Measurements from ENCODE around the gene TLR5. TPM values are rescaled to one million over a fixed set of nuclear protein-coding genes. Genes with fewer than 3 reads are reported as not detected.

TLR5 gene
- total and polyA plus RNA-seq, 2 donors from 2014 or later: 3.7 to 31.3 TPM

- Histone ChIP-seq H3K9ac (ENCODE audit: low read length in 3 of 3) (no peak overlapping the region), H3K27ac (ENCODE audit: low read depth in 2 of 2, low read length in 2 of 2) (no peak overlapping the region), H3K4me3 (ENCODE audit: low read length in 3 of 3) (no peak overlapping the region), H3K27me3 (ENCODE audit: control insufficient read depth, insufficient read depth, low read length) (no peaks in the 10 kb centered on the region), H3K36me3 (ENCODE audit: control insufficient read depth in 2 of 3, insufficient read depth in 3 of 3, low read length in 3 of 3) (no peaks in the 10 kb centered on the region), H3K4me1 (ENCODE audit: control insufficient read depth in 2 of 3, insufficient read depth in 2 of 3, low read depth in 1 of 3, low read length in 3 of 3) (no peaks in the 10 kb centered on the region), H3K9me3 (ENCODE audit: control insufficient read depth in 2 of 3, insufficient read depth in 1 of 3, low read length in 3 of 3) (no peaks in the 10 kb centered on the region)
- intact Hi-C loops (cut with DNase I): no loop called here
- TF ChIP-seq CTCF (IDR thresholded peaks at IDR 0.05; ENCODE audit: borderline replicate concordance, extremely low read depth, insufficient read depth): no peak
- FAIRE-seq: no peak
- DNase-seq: no peak
Observed at GRCh38 chr1:223082914-223083313, 60.1 kb downstream of the TLR5 start.

- FAIRE-seq: peak; percentile 17
- peak overlapping the region; percentile 1 to 62 (median 50) for H3K4me3 ChIP-seq (ENCODE audit: low read length in 3 of 3)
Observed at GRCh38 chr1:223081181-223081994, 61.7 kb downstream of the TLR5 start.

GRCh38 chr1:223079498-223079897 lies 63.5 kb downstream of the TLR5 start:
- no peak overlapping the region for H3K4me3 ChIP-seq (ENCODE audit: low read length in 3 of 3)
- intact Hi-C loops (cut with DNase I): no loop called here
- FAIRE-seq (no peak), DNase-seq (peak in 2 of 5 donors; percentile 16 to 22)
- no peak overlapping the region for H3K27ac ChIP-seq (ENCODE audit: low read depth in 2 of 2, low read length in 2 of 2)
- no peaks in the 10 kb centered on the region for H3K36me3 ChIP-seq (ENCODE audit: control insufficient read depth in 2 of 3, insufficient read depth in 3 of 3, low read length in 3 of 3)
- H3K9me3 ChIP-seq (ENCODE audit: control insufficient read depth in 2 of 3, insufficient read depth in 1 of 3, low read length in 3 of 3): no peaks in the 10 kb centered on the region
- TF ChIP-seq CTCF (IDR thresholded peaks at IDR 0.05; ENCODE audit: borderline replicate concordance, extremely low read depth, insufficient read depth): no peak
- no peaks in the 10 kb centered on the region for H3K27me3 ChIP-seq (ENCODE audit: control insufficient read depth, insufficient read depth, low read length)
- no peak overlapping the region for H3K9ac ChIP-seq (ENCODE audit: low read length in 3 of 3)
- no peaks in the 10 kb centered on the region for H3K4me1 ChIP-seq (ENCODE audit: control insufficient read depth in 2 of 3, insufficient read depth in 2 of 3, low read depth in 1 of 3, low read length in 3 of 3)

More at GRCh38 chr1:223081181-223081994, 61.7 kb downstream of the TLR5 start:
- H3K36me3 ChIP-seq (ENCODE audit: control insufficient read depth in 2 of 3, insufficient read depth in 3 of 3, low read length in 3 of 3): no peaks in the 10 kb centered on the region
- H3K4me1 ChIP-seq (ENCODE audit: control insufficient read depth in 2 of 3, insufficient read depth in 2 of 3, low read depth in 1 of 3, low read length in 3 of 3): no peaks in the 10 kb centered on the region
- no peaks in the 10 kb centered on the region for H3K27me3 ChIP-seq (ENCODE audit: control insufficient read depth, insufficient read depth, low read length)
- DNase-seq: peak; percentile 91 to 96 (median 94)
- TF ChIP-seq CTCF (IDR thresholded peaks at IDR 0.05; ENCODE audit: borderline replicate concordance, extremely low read depth, insufficient read depth): peak; percentile 97
- H3K9ac ChIP-seq (ENCODE audit: low read length in 3 of 3): peak overlapping the region in 1 of 3 donors; percentile 62
- H3K9me3 ChIP-seq (ENCODE audit: control insufficient read depth in 2 of 3, insufficient read depth in 1 of 3, low read length in 3 of 3): no peaks in the 10 kb centered on the region
- H3K27ac ChIP-seq (ENCODE audit: low read depth in 2 of 2, low read length in 2 of 2): peak overlapping the region; percentile 26 to 33
- intact Hi-C loops (cut with DNase I): no loop called here

Data from kidney (tissue), 14 donors.